Endometrium (tissue), 2 donors: ENCODE data around the gene HPCA.

Experiments used
- FAIRE-seq: peaks from 2 replicates; lab custom pipeline; 2012; peaks lifted over from hg19 to GRCh38; lab: Jason Lieb, UNC
- donor health status: control.
- donor health status: control.

The HPCA gene

GRCh38 chr1:32871364-32872191, 14.7 kb upstream of the HPCA start:
- FAIRE-seq, result no peak

- FAIRE-seq, result no peak
Observed at GRCh38 chr1:32872192-32872460, 14.2 kb upstream of the HPCA start.

GRCh38 chr1:32873484-32873883, 12.8 kb upstream of the HPCA start:
- FAIRE-seq, result no peak

GRCh38 chr1:32874860-32875752, 11.2 kb upstream of the HPCA start:
- FAIRE-seq, result no peak

GRCh38 chr1:32876341-32877210, 9.7 kb upstream of the HPCA start:
- no peak for FAIRE-seq

GRCh38 chr1:32877211-32878110, 8.8 kb upstream of the HPCA start:
- no peak for FAIRE-seq

- FAIRE-seq, result no peak
Observed at GRCh38 chr1:32878183-32878582, 8.1 kb upstream of the HPCA start.

- FAIRE-seq, result no peak
Observed at GRCh38 chr1:32878637-32879041, 7.7 kb upstream of the HPCA start.

- FAIRE-seq, result no peak
Observed at GRCh38 chr1:32881291-32881690, 5.0 kb upstream of the HPCA start.

GRCh38 chr1:32881871-32882850, 4.1 kb upstream of the HPCA start:
- FAIRE-seq, result no peak

- no peak for FAIRE-seq
Observed at GRCh38 chr1:32883338-32884031, 2.8 kb upstream of the HPCA start.

GRCh38 chr1:32884032-32884372, 2.3 kb upstream of the HPCA start:
- no peak for FAIRE-seq

GRCh38 chr1:32884726-32885125, 1.6 kb upstream of the HPCA start:
- FAIRE-seq, result no peak

- FAIRE-seq, result no peak
Observed at GRCh38 chr1:32885676-32886003, 651 bp upstream of the HPCA start.

GRCh38 chr1:32886828-32887414, 630 bp downstream of the HPCA start:
- FAIRE-seq, result no peak

GRCh38 chr1:32887623-32888022, 1.3 kb downstream of the HPCA start:
- no peak for FAIRE-seq

GRCh38 chr1:32888134-32888533, 1.8 kb downstream of the HPCA start:
- no peak for FAIRE-seq

GRCh38 chr1:32888677-32889420, 2.6 kb downstream of the HPCA start:
- no peak for FAIRE-seq
